Colonic mucosa (tissue), 4 donors: Measurements from ENCODE around the gene OR52B6. TPM values are rescaled to one million over a fixed set of nuclear protein-coding genes. Genes with fewer than 3 reads are reported as not detected.
"Not testable (repeated sequence)": the region's sequence is repeated elsewhere in the genome, so short reads cannot be mapped to it uniquely, and the experiment has no call there.

Experiments used
- DNase-seq: peaks from one replicate; pipeline ENCODE4 v3.0.0-alpha.2; 2020
- H3K27ac ChIP-seq: fragments of 200-600 bp; one replicate; pipeline ENCODE4 v1.8.0; 2021
- H3K27me3 ChIP-seq: fragments of 200-600 bp; one replicate; pipeline ENCODE4 v1.8.0; 2021
- H3K36me3 ChIP-seq: fragments of 200-600 bp; one replicate; pipeline ENCODE4 v1.8.0; 2021
- H3K4me1 ChIP-seq: fragments of 200-600 bp; one replicate; pipeline ENCODE4 v1.8.0; 2021; ENCODE audit warnings: mild to moderate bottlenecking
- H3K4me3 ChIP-seq: fragments of 200-600 bp; one replicate; pipeline ENCODE4 v1.8.0; 2021
- H3K9ac ChIP-seq, 2 donors: one replicate each; pipeline ENCODE4 v1.7.0; 2013; ENCODE audit warnings: control low read depth in 2 of 2, low read depth in 2 of 2, low read length in 2 of 2
- H3K9me3 ChIP-seq: fragments of 200-600 bp; one replicate; pipeline ENCODE4 v1.8.0; 2021
- CTCF ChIP-seq: fragments of 200-600 bp; IDR thresholded peaks from one replicate; pipeline ENCODE4 v1.8.0; 2022; ENCODE audit warnings: antibody characterized with exemption, mild to moderate bottlenecking
- intact Hi-C: fragments of 100-400 bp; cut with DNase I; formaldehyde crosslinking; loops from one replicate; pipeline ENCODE4 v1.14.1; 2022
- total RNA-seq, 2 donors: library from RNA; stranded (reverse); fragmentation: NEBNext Ultra II Directional in 1 of 2; extraction: Animal tissue kit (Norgen Biotek cat#: 25700) in 1 of 2; gene quantifications; one replicate each; pipeline ENCODE4 v1.2.1, GENCODE V29; 2021
- donor health status: healthy.
- donor health status: DM: no; HTN: no; CAD: no.
- donor health status: DM: no; HTN: no; CAD: no.

Gene OR52B6
- total RNA-seq, 2 donors from 2014 or later, result not detected

DNA sequence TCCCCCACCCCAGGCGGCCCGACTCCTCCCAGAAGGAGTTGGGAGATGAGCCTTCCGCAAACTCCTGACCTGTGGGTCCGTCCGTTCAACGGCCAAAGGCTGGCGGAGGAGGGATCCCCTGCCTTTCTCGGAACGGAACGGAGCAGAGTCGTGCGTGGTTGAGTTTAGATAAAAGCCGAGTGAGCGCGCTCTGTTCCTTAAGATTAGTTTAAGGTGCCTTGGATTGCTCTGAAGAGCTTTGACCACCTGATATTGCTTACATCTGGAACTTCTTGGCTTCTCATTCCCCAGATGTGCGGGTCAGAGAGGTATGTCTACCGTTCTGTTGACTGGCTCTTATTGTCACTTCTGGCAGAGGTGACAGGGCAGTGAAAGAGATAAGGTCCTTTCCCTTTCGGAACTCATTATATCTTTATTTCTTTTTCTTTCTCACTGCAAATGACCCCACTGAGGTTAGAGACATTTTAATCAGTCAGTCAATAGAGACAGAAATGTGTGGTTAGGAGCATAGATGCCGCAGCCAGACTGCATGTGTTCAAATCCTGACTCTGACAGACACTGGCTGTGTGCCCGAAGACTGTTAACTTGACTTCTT, 16.0 kb downstream of the OR52B6 start, which contains the start of gene TRIM6:
Gene TRIM6 (plus strand): TSS at position 31 of the 595 bp plus-strand sequence. CDS start 261 bp downstream, at position 292.
- intact Hi-C loops, result no loop called here

DNA sequence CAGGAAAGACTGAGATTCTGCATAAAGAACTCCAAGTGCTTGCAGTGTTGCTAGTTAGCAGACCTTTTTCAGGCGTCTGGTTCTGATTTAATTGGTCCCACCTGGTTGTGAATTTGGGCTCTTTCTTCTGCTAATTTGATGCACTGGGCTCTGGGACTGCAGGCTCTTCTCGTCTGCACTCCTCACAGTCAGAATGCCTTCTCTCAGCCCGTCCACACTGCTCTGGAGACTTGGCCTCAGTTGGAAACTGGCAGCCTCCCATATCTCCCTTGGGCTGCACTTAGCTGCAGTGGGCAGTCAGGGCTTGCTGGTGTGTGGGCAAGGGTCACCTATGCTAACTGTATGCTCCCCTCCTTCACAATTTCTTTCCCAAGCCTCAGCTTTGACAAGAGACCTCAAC, 17.3 kb downstream of the OR52B6 start:
- Histone ChIP-seq H3K27me3 (no peaks in the 10 kb centered on the region), H3K36me3 (no peaks in the 10 kb centered on the region), H3K4me3 (no peak overlapping the region), H3K4me1 (no peaks in the 10 kb centered on the region), H3K9ac (no peak overlapping the region), H3K27ac (no peak overlapping the region), H3K9me3 (no peaks in the 10 kb centered on the region)
- intact Hi-C loops, result no loop called here
- no peak for TF ChIP-seq CTCF
- DNase-seq, result no peak

More for the DNA sequence above, 16.0 kb downstream of the OR52B6 start, which contains the start of gene TRIM6:
- Histone ChIP-seq H3K4me1 (no peaks in the 10 kb centered on the region), H3K9ac (peak within 1 kb of the TSS; percentile 41 to 65), H3K27me3 (no peaks in the 10 kb centered on the region), H3K9me3 (no peaks in the 10 kb centered on the region), H3K27ac (no peak within 1 kb of the TSS), H3K4me3 (peak within 1 kb of the TSS; percentile 34), H3K36me3 (no peaks in the 10 kb centered on the region)
- TF ChIP-seq CTCF, result no peak
- DNase-seq, result peak; percentile 54

GRCh38 chr11:5600374-5600851, 19.7 kb downstream of the OR52B6 start:
- Histone ChIP-seq H3K9ac (no peak overlapping the region), H3K27ac (no peak overlapping the region), H3K9me3 (no peaks in the 10 kb centered on the region), H3K36me3 (no peaks in the 10 kb centered on the region), H3K4me3 (no peak overlapping the region), H3K4me1 (no peaks in the 10 kb centered on the region), H3K27me3 (no peaks in the 10 kb centered on the region)
- DNase-seq, result peak; percentile 63
- TF ChIP-seq CTCF, result peak; percentile 79
- intact Hi-C loops, result loop anchor here (2.0 kb wide), 1 partner anchor 208 kb away; the partner anchor contains the start of gene OR52N2

- H3K27ac ChIP-seq, H3K4me3 ChIP-seq, H3K4me1 ChIP-seq, H3K9me3 ChIP-seq, intact Hi-C loops, DNase-seq, H3K36me3 ChIP-seq, H3K27me3 ChIP-seq, H3K9ac ChIP-seq: not testable (repeated sequence)
Observed at GRCh38 chr11:5602791-5603190, 22.1 kb downstream of the OR52B6 start.

GRCh38 chr11:5603326-5603725, 22.6 kb downstream of the OR52B6 start:
- no peak for TF ChIP-seq CTCF
- no peak overlapping the region for H3K4me3 ChIP-seq
- DNase-seq, result no peak

DNA sequence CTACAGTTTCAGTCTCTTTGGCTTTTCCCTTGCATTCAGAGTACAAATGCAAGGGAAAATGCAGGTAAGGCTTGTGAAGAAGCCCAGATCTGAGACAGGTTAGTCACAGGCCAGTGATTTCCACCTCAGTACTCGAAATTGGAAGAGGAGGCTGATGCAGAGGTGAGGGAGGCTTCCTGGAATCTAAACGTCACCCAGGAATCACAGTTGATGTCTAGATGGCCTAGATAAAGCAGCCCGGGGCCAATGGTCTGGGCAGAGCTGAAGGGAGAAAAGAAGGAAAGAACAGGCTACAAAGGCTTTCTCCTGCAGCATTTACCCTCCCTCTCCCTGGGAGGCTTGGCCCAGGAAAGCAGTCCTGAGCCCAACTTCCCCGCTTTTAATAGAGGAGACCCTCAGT, 24.2 kb downstream of the OR52B6 start:
- H3K27me3 ChIP-seq, result no peaks in the 10 kb centered on the region

More at GRCh38 chr11:5603326-5603725, 22.6 kb downstream of the OR52B6 start:
- Histone ChIP-seq H3K9ac (no peak overlapping the region), H3K4me1 (no peaks in the 10 kb centered on the region), H3K9me3 (no peaks in the 10 kb centered on the region), H3K36me3 (no peaks in the 10 kb centered on the region), H3K27me3 (no peaks in the 10 kb centered on the region), H3K27ac (no peak overlapping the region)
- intact Hi-C loops, result no loop called here

More for the DNA sequence above, 24.2 kb downstream of the OR52B6 start:
- no peak overlapping the region for H3K4me3 ChIP-seq
- TF ChIP-seq CTCF, result no peak
- no peaks in the 10 kb centered on the region for H3K4me1 ChIP-seq
- no peaks in the 10 kb centered on the region for H3K9me3 ChIP-seq
- no peak overlapping the region for H3K9ac ChIP-seq
- no peak for DNase-seq
- H3K27ac ChIP-seq, result no peak overlapping the region
- no peaks in the 10 kb centered on the region for H3K36me3 ChIP-seq
- intact Hi-C loops, result no loop called here
